ENCODE results near the gene NFIC.

The NFIC gene

GRCh38 chr19:3510727-3511126 lies 144.3 kb downstream of the NFIC start:
- ATAC-seq: no peak
- TF ChIP-seq, protein P1, sequence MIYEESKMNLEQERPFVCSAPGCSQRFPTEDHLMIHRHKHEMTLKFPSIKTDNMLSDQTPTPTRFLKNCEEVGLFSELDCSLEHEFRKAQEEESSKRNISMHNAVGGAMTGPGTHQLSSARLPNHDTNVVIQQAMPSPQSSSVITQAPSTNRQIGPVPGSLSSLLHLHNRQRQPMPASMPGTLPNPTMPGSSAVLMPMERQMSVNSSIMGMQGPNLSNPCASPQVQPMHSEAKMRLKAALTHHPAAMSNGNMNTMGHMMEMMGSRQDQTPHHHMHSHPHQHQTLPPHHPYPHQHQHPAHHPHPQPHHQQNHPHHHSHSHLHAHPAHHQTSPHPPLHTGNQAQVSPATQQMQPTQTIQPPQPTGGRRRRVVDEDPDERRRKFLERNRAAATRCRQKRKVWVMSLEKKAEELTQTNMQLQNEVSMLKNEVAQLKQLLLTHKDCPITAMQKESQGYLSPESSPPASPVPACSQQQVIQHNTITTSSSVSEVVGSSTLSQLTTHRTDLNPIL (CRISPR knock-in tag; IDR thresholded peaks at IDR 0.05; ENCODE audit: low read depth): no peak
- TF ChIP-seq BACH2 (CRISPR knock-in tag; IDR thresholded peaks at IDR 0.05; ENCODE audit: borderline replicate concordance): no peak
- TF ChIP-seq ZNF8 (CRISPR knock-in tag; IDR thresholded peaks at IDR 0.05): no peak
- no peak for TF ChIP-seq GLIS3 (CRISPR knock-in tag; IDR thresholded peaks at IDR 0.05)
- TF ChIP-seq OSR1 (CRISPR knock-in tag; IDR thresholded peaks at IDR 0.05): no peak
- TF ChIP-seq CSDC2 (CRISPR knock-in tag; IDR thresholded peaks at IDR 0.05): no peak
- TF ChIP-seq, protein P2, sequence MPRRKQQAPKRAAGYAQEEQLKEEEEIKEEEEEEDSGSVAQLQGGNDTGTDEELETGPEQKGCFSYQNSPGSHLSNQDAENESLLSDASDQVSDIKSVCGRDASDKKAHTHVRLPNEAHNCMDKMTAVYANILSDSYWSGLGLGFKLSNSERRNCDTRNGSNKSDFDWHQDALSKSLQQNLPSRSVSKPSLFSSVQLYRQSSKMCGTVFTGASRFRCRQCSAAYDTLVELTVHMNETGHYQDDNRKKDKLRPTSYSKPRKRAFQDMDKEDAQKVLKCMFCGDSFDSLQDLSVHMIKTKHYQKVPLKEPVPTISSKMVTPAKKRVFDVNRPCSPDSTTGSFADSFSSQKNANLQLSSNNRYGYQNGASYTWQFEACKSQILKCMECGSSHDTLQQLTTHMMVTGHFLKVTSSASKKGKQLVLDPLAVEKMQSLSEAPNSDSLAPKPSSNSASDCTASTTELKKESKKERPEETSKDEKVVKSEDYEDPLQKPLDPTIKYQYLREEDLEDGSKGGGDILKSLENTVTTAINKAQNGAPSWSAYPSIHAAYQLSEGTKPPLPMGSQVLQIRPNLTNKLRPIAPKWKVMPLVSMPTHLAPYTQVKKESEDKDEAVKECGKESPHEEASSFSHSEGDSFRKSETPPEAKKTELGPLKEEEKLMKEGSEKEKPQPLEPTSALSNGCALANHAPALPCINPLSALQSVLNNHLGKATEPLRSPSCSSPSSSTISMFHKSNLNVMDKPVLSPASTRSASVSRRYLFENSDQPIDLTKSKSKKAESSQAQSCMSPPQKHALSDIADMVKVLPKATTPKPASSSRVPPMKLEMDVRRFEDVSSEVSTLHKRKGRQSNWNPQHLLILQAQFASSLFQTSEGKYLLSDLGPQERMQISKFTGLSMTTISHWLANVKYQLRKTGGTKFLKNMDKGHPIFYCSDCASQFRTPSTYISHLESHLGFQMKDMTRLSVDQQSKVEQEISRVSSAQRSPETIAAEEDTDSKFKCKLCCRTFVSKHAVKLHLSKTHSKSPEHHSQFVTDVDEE (CRISPR knock-in tag; IDR thresholded peaks at IDR 0.05): no peak
- TF ChIP-seq TCF4 (CRISPR knock-in tag; IDR thresholded peaks at IDR 0.05; ENCODE audit: borderline replicate concordance): no peak
- no peak for TF ChIP-seq ZFP3 (CRISPR knock-in tag; IDR thresholded peaks at IDR 0.05)
- TF ChIP-seq TOX (CRISPR knock-in tag; IDR thresholded peaks at IDR 0.05; ENCODE audit: borderline replicate concordance): no peak
- TF ChIP-seq ESRRG (CRISPR knock-in tag; IDR thresholded peaks at IDR 0.05): no peak
- no peak for TF ChIP-seq ZFP30 (CRISPR knock-in tag; IDR thresholded peaks at IDR 0.05)
- TF ChIP-seq ZNF565 (CRISPR knock-in tag; conservative IDR thresholded peaks at IDR 0.05; ENCODE audit: low read depth): no peak
- TF ChIP-seq PPARA (CRISPR knock-in tag; IDR thresholded peaks at IDR 0.05; ENCODE audit: borderline replicate concordance): no peak
- TF ChIP-seq CSRNP3 (CRISPR knock-in tag; IDR thresholded peaks at IDR 0.05): no peak
- TF ChIP-seq ARNTL (CRISPR knock-in tag; IDR thresholded peaks at IDR 0.05; ENCODE audit: borderline replicate concordance, low read depth): no peak

DNA sequence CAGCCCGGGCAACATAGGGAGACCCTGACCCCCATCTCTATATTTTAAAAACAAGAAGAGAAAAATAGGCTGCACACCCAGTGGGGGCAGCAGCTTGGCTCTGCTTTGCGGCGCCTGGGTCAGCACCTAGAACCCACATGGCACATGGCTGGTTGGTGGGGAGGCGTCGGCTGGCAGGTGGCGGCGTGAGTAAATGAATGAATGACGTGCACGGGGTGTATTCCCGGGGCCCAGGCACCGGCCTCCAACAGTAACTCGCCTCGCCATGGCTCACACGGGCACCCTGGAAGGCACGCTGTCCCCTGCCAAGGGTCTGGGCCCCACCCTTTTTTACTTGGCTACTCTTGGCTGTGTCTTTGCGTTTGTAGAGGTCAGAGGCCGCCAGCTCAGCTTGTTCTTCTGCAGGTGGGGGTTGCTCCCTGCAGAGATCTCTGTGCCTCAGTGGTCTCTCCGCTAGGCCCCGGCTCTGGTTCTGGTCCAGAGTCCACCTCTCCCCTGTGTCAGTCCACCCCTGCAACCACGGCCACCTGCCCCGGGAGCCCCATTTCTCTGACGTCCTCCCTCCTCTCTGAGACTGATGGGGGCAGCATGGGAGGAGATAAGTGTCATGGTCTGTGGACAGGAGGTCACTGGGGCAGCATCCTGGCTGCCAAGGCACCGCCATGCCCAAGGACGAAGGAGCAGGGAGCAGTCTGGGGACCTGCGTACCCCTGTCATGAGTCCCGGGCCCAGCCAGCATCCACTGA lies 145.3 kb downstream of the NFIC start:
- ATAC-seq: no peak
- TF ChIP-seq ARNTL (CRISPR knock-in tag; IDR thresholded peaks at IDR 0.05; ENCODE audit: borderline replicate concordance, low read depth) (no peak), ZNF565 (CRISPR knock-in tag; conservative IDR thresholded peaks at IDR 0.05; ENCODE audit: low read depth) (no peak), CSDC2 (CRISPR knock-in tag; IDR thresholded peaks at IDR 0.05) (no peak), ZNF8 (CRISPR knock-in tag; IDR thresholded peaks at IDR 0.05) (no peak), TCF4 (CRISPR knock-in tag; IDR thresholded peaks at IDR 0.05; ENCODE audit: borderline replicate concordance) (no peak), ZFP30 (CRISPR knock-in tag; IDR thresholded peaks at IDR 0.05) (no peak), ZC3H10 (CRISPR knock-in tag; IDR thresholded peaks at IDR 0.05) (no peak), TOX (CRISPR knock-in tag; IDR thresholded peaks at IDR 0.05; ENCODE audit: borderline replicate concordance) (no peak), CSRNP3 (CRISPR knock-in tag; IDR thresholded peaks at IDR 0.05) (no peak), PPARA (CRISPR knock-in tag; IDR thresholded peaks at IDR 0.05; ENCODE audit: borderline replicate concordance) (no peak), ISL1 (CRISPR knock-in tag; IDR thresholded peaks at IDR 0.05) (no peak), SNAI2 (CRISPR knock-in tag; IDR thresholded peaks at IDR 0.05) (no peak), POU6F1 (CRISPR knock-in tag; IDR thresholded peaks at IDR 0.05; ENCODE audit: borderline replicate concordance, low read depth) (no peak), GLIS3 (CRISPR knock-in tag; IDR thresholded peaks at IDR 0.05) (no peak), RARB (CRISPR knock-in tag; IDR thresholded peaks at IDR 0.05) (no peak), PATZ1 (CRISPR knock-in tag; IDR thresholded peaks at IDR 0.05; ENCODE audit: borderline replicate concordance) (no peak), ZNF70 (CRISPR knock-in tag; IDR thresholded peaks at IDR 0.05) (no peak)
- TF ChIP-seq, protein P2 (CRISPR knock-in tag; IDR thresholded peaks at IDR 0.05): no peak
- TF ChIP-seq, protein P1 (CRISPR knock-in tag; IDR thresholded peaks at IDR 0.05; ENCODE audit: low read depth): no peak
